Ishikawa (cell line): ENCODE measurements around the gene RSAD1.

Experiments used
- TAF1 ChIP-seq: IDR thresholded peaks from 2 replicates; pipeline ENCODE4 v1.6.1; 2012; ENCODE audit warnings: low read depth, mild to moderate bottlenecking
- TCF12 ChIP-seq: IDR thresholded peaks from 2 replicates; pipeline ENCODE4 v1.6.1; 2012; ENCODE audit warnings: low read depth

RSAD1 gene

DNA sequence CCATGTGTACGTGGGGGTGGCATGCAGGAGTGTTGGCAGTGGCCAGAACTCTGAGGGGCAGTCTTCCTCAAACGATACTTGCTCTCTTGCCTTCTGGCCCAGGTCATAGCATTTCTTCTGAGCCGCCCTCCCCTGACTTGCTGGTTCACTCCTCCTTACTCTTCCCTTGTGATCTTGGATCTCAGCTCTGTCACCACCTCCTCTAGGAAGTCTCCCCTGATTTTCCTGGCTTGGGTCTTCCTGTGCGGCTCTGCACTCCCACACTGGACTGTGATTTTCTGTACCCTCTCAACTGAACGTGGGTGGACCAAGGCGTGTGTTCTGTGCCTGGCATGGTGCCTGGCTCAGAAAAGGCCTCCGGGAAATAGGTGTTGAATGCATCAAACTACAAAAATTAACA, 56.7 kb downstream of the RSAD1 start:
- TF ChIP-seq TAF1 (no peak), TCF12 (no peak)
